Measurements from ENCODE around the gene AP2A1.
A peak's percentile ranks its signal among the peaks of the same experiment; 100 is the strongest.

Gene AP2A1

GRCh38 chr19:49803529-49803856 lies 36.7 kb downstream of the AP2A1 start:
- no peak for TF ChIP-seq CTCF (IDR thresholded peaks at IDR 0.05; ENCODE audit: low read depth, low read length)
- no peak overlapping the region for H3K4me3 ChIP-seq (replicated peaks in 1 of 2; ENCODE audit: low read depth in 2 of 2, low read length in 2 of 2)
- no peak for DNase-seq (ENCODE audit: low read depth in 2 of 2)

- no peak for DNase-seq (ENCODE audit: low read depth in 2 of 2)
- H3K4me3 ChIP-seq (replicated peaks in 1 of 2; ENCODE audit: low read depth in 2 of 2, low read length in 2 of 2), result no peak overlapping the region
- no peak for TF ChIP-seq CTCF (IDR thresholded peaks at IDR 0.05; ENCODE audit: low read depth, low read length)
Observed at GRCh38 chr19:49805822-49806619, 39.2 kb downstream of the AP2A1 start.

GRCh38 chr19:49806620-49806959 lies 39.8 kb downstream of the AP2A1 start:
- no peak for DNase-seq (ENCODE audit: low read depth in 2 of 2)
- no peak overlapping the region for H3K4me3 ChIP-seq (replicated peaks in 1 of 2; ENCODE audit: low read depth in 2 of 2, low read length in 2 of 2)
- no peak for TF ChIP-seq CTCF (IDR thresholded peaks at IDR 0.05; ENCODE audit: low read depth, low read length)

GRCh38 chr19:49807058-49807903 lies 40.5 kb downstream of the AP2A1 start:
- H3K4me3 ChIP-seq (replicated peaks in 1 of 2; ENCODE audit: low read depth in 2 of 2, low read length in 2 of 2), result no peak overlapping the region
- DNase-seq (ENCODE audit: low read depth in 2 of 2), result no peak
- TF ChIP-seq CTCF (IDR thresholded peaks at IDR 0.05; ENCODE audit: low read depth, low read length), result no peak

GRCh38 chr19:49807904-49808675 lies 41.3 kb downstream of the AP2A1 start:
- no peak for TF ChIP-seq CTCF (IDR thresholded peaks at IDR 0.05; ENCODE audit: low read depth, low read length)
- DNase-seq (ENCODE audit: low read depth in 2 of 2), result no peak
- peak overlapping the region in 1 of 2 donors; percentile 60 for H3K4me3 ChIP-seq (replicated peaks in 1 of 2; ENCODE audit: low read depth in 2 of 2, low read length in 2 of 2)

- peak overlapping the region; percentile 60 to 66 for H3K4me3 ChIP-seq (replicated peaks in 1 of 2; ENCODE audit: low read depth in 2 of 2, low read length in 2 of 2)
- DNase-seq (ENCODE audit: low read depth in 2 of 2), result peak; percentile 79 to 91
- no peak for TF ChIP-seq CTCF (IDR thresholded peaks at IDR 0.05; ENCODE audit: low read depth, low read length)
Observed at GRCh38 chr19:49808711-49809159, 41.9 kb downstream of the AP2A1 start.
